ENCODE measurements around the gene LRRC45. TPM values are rescaled to one million over a fixed set of nuclear protein-coding genes. Genes with fewer than 3 reads are reported as not detected.

LRRC45 gene
- total and polyA plus RNA-seq, 3 experiments from 2014 or later, result 10.1 to 27.6 (median 26.8) TPM

- H3K27me3 Mint-ChIP-seq, result no peaks in the 10 kb centered on the region
- H3K27me3 ChIP-seq (ENCODE audit: insufficient read depth, low read length, poor library complexity, severe bottlenecking), result no peaks in the 10 kb centered on the region
- peak within 1 kb of the TSS; percentile 72 to 92 (median 83) for H3K4me3 Mint-ChIP-seq
- peak within 1 kb of the TSS; percentile 67 for H3K27ac ChIP-seq (ENCODE audit: low read depth, low read length)
- H3K9me3 ChIP-seq (ENCODE audit: low read length), result no peaks in the 10 kb centered on the region
- H3K9me3 Mint-ChIP-seq, result no peaks in the 10 kb centered on the region
- H3K36me3 Mint-ChIP-seq, result peaks cover 0 to 24% (median 0%) of the 10 kb centered on the region in 3 donors
- peaks cover 8 to 19% (median 11%) of the 10 kb centered on the region in 3 donors for H3K4me1 Mint-ChIP-seq
- peak within 1 kb of the TSS; percentile 64 for H3K4me3 ChIP-seq (ENCODE audit: low read length)
- no peaks in the 10 kb centered on the region for H3K36me3 ChIP-seq (ENCODE audit: insufficient read depth, low read length)
- ChIA-PET POLR2A (interaction anchor here (1.0 to 1.4 kb wide), 5 partner anchors 11 to 227 kb away, joined by 3 to 4 read pairs (median 3); partner anchors contain the start of genes DCXR, GPS1 and RFNG), CTCF (interaction anchor here (0.9 to 1.5 kb wide), 4 partner anchors 26 to 60 kb away, joined by 3 to 7 read pairs (median 4); partner anchors contain the start of gene DCXR)
- H3K27ac Mint-ChIP-seq, result peak within 1 kb of the TSS; percentile 78 to 93 (median 90)
- peaks cover 27% of the 10 kb centered on the region for H3K4me1 ChIP-seq (ENCODE audit: insufficient read depth, low read length)
- peak; percentile 54 to 75 (median 58) for DNase-seq
Measured at GRCh38 chr17:82065638-82066303, 42.7 kb downstream of the LRRC45 start, which contains the start of gene DUS1L. Gene DUS1L, minus strand, starts transcription at chr17:82065804. Its CDS starts 745 bp downstream, at chr17:82065059.

- H3K9me3 ChIP-seq (ENCODE audit: low read length), result no peaks in the 10 kb centered on the region
- peak overlapping the region in 1 of 7 donors; percentile 45 for H3K4me3 Mint-ChIP-seq
- H3K36me3 Mint-ChIP-seq, result peaks cover 0 to 1% (median 0%) of the 10 kb centered on the region in 3 donors
- no peaks in the 10 kb centered on the region for H3K9me3 Mint-ChIP-seq
- no peaks in the 10 kb centered on the region for H3K27me3 Mint-ChIP-seq
- no peak overlapping the region for H3K4me3 ChIP-seq (ENCODE audit: low read length)
- H3K4me1 Mint-ChIP-seq, result peaks cover 4 to 6% (median 6%) of the 10 kb centered on the region in 3 donors
- H3K27me3 ChIP-seq (ENCODE audit: insufficient read depth, low read length, poor library complexity, severe bottlenecking), result no peaks in the 10 kb centered on the region
- ChIA-PET POLR2A (no interaction called here), CTCF (no interaction called here)
- H3K4me1 ChIP-seq (ENCODE audit: insufficient read depth, low read length), result peaks cover 11% of the 10 kb centered on the region
- H3K27ac ChIP-seq (ENCODE audit: low read depth, low read length), result no peak overlapping the region
- no peaks in the 10 kb centered on the region for H3K36me3 ChIP-seq (ENCODE audit: insufficient read depth, low read length)
- DNase-seq, result no peak
- no peak overlapping the region for H3K27ac Mint-ChIP-seq
Measured at GRCh38 chr17:82070611-82071010, 47.5 kb downstream of the LRRC45 start.

GRCh38 chr17:82072827-82073226 is 49.7 kb downstream of the LRRC45 start:
- POLR2A ChIA-PET, result no interaction called here
- no peaks in the 10 kb centered on the region for H3K9me3 ChIP-seq (ENCODE audit: low read length)
- H3K9me3 Mint-ChIP-seq, result no peaks in the 10 kb centered on the region
- peak overlapping the region in 1 of 8 donors; percentile 30 for H3K27ac Mint-ChIP-seq
- no peaks in the 10 kb centered on the region for H3K36me3 ChIP-seq (ENCODE audit: insufficient read depth, low read length)
- peak overlapping the region in 1 of 7 donors; percentile 30 for H3K4me3 Mint-ChIP-seq
- H3K4me1 Mint-ChIP-seq, result no peaks in the 10 kb centered on the region
- CTCF ChIA-PET, result no interaction called here
- H3K27me3 ChIP-seq (ENCODE audit: insufficient read depth, low read length, poor library complexity, severe bottlenecking), result no peaks in the 10 kb centered on the region
- no peak overlapping the region for H3K27ac ChIP-seq (ENCODE audit: low read depth, low read length)
- H3K4me1 ChIP-seq (ENCODE audit: insufficient read depth, low read length), result no peaks in the 10 kb centered on the region
- H3K4me3 ChIP-seq (ENCODE audit: low read length), result no peak overlapping the region
- no peak for DNase-seq
- H3K36me3 Mint-ChIP-seq, result no peaks in the 10 kb centered on the region
- no peaks in the 10 kb centered on the region for H3K27me3 Mint-ChIP-seq

- POLR2A ChIA-PET, result no interaction called here
- CTCF ChIA-PET, result no interaction called here
- Histone ChIP-seq H3K4me1 (ENCODE audit: insufficient read depth, low read length) (no peaks in the 10 kb centered on the region), H3K36me3 (ENCODE audit: insufficient read depth, low read length) (no peaks in the 10 kb centered on the region), H3K27ac (ENCODE audit: low read depth, low read length) (no peak overlapping the region), H3K9me3 (ENCODE audit: low read length) (no peaks in the 10 kb centered on the region), H3K27me3 (ENCODE audit: insufficient read depth, low read length, poor library complexity, severe bottlenecking) (no peaks in the 10 kb centered on the region), H3K4me3 (ENCODE audit: low read length) (no peak overlapping the region)
- Mint-ChIP-seq H3K36me3 (peaks cover 0 to 3% (median 2%) of the 10 kb centered on the region in 3 donors), H3K27me3 (no peaks in the 10 kb centered on the region), H3K9me3 (no peaks in the 10 kb centered on the region), H3K4me3 (no peak overlapping the region), H3K27ac (no peak overlapping the region), H3K4me1 (no peaks in the 10 kb centered on the region)
- DNase-seq, result no peak
Measured at GRCh38 chr17:82073446-82073845, 50.3 kb downstream of the LRRC45 start.

GRCh38 chr17:82076018-82076784 is 53.1 kb downstream of the LRRC45 start:
- H3K4me3 Mint-ChIP-seq, result peak overlapping the region in 1 of 7 donors; percentile 66
- POLR2A ChIA-PET, result interaction anchor here (0.7 kb wide), 1 partner anchor 10 kb away, joined by 3 read pairs; no protein-coding TSS in a partner anchor
- no peaks in the 10 kb centered on the region for H3K9me3 Mint-ChIP-seq
- Histone ChIP-seq H3K4me1 (ENCODE audit: insufficient read depth, low read length) (no peaks in the 10 kb centered on the region), H3K27me3 (ENCODE audit: insufficient read depth, low read length, poor library complexity, severe bottlenecking) (no peaks in the 10 kb centered on the region), H3K27ac (ENCODE audit: low read depth, low read length) (no peak overlapping the region), H3K4me3 (ENCODE audit: low read length) (no peak overlapping the region), H3K36me3 (ENCODE audit: insufficient read depth, low read length) (peaks cover 5% of the 10 kb centered on the region), H3K9me3 (ENCODE audit: low read length) (no peaks in the 10 kb centered on the region)
- H3K36me3 Mint-ChIP-seq, result peaks cover 0 to 25% (median 2%) of the 10 kb centered on the region in 3 donors
- peak overlapping the region in 1 of 8 donors; percentile 74 for H3K27ac Mint-ChIP-seq
- no peaks in the 10 kb centered on the region for H3K27me3 Mint-ChIP-seq
- H3K4me1 Mint-ChIP-seq, result no peaks in the 10 kb centered on the region
- DNase-seq, result no peak
- CTCF ChIA-PET, result no interaction called here

GRCh38 chr17:82076785-82077591 is 53.9 kb downstream of the LRRC45 start:
- POLR2A ChIA-PET, result interaction anchor here (0.7 kb wide), 1 partner anchor 11 kb away, joined by 3 read pairs; no protein-coding TSS in a partner anchor
- Histone ChIP-seq H3K36me3 (ENCODE audit: insufficient read depth, low read length) (peaks cover 5% of the 10 kb centered on the region), H3K27me3 (ENCODE audit: insufficient read depth, low read length, poor library complexity, severe bottlenecking) (no peaks in the 10 kb centered on the region), H3K4me1 (ENCODE audit: insufficient read depth, low read length) (no peaks in the 10 kb centered on the region), H3K9me3 (ENCODE audit: low read length) (no peaks in the 10 kb centered on the region), H3K4me3 (ENCODE audit: low read length) (no peak overlapping the region), H3K27ac (ENCODE audit: low read depth, low read length) (no peak overlapping the region)
- no peaks in the 10 kb centered on the region for H3K27me3 Mint-ChIP-seq
- H3K9me3 Mint-ChIP-seq, result no peaks in the 10 kb centered on the region
- DNase-seq, result no peak
- H3K36me3 Mint-ChIP-seq, result peaks cover 0 to 30% (median 2%) of the 10 kb centered on the region in 3 donors
- CTCF ChIA-PET, result no interaction called here
- peak overlapping the region in 1 of 7 donors; percentile 61 for H3K4me3 Mint-ChIP-seq
- H3K27ac Mint-ChIP-seq, result no peak overlapping the region
- no peaks in the 10 kb centered on the region for H3K4me1 Mint-ChIP-seq

GRCh38 chr17:82077617-82078358 is 54.7 kb downstream of the LRRC45 start:
- no peaks in the 10 kb centered on the region for H3K27me3 ChIP-seq (ENCODE audit: insufficient read depth, low read length, poor library complexity, severe bottlenecking)
- H3K36me3 Mint-ChIP-seq, result peaks cover 0 to 37% (median 2%) of the 10 kb centered on the region in 3 donors
- H3K4me3 ChIP-seq (ENCODE audit: low read length), result no peak overlapping the region
- CTCF ChIA-PET, result no interaction called here
- POLR2A ChIA-PET, result no interaction called here
- no peak overlapping the region for H3K27ac ChIP-seq (ENCODE audit: low read depth, low read length)
- no peaks in the 10 kb centered on the region for H3K4me1 ChIP-seq (ENCODE audit: insufficient read depth, low read length)
- H3K27ac Mint-ChIP-seq, result peak overlapping the region in 1 of 8 donors; percentile 68
- no peaks in the 10 kb centered on the region for H3K27me3 Mint-ChIP-seq
- no peaks in the 10 kb centered on the region for H3K4me1 Mint-ChIP-seq
- peak overlapping the region in 1 of 7 donors; percentile 75 for H3K4me3 Mint-ChIP-seq
- peaks cover 5% of the 10 kb centered on the region for H3K36me3 ChIP-seq (ENCODE audit: insufficient read depth, low read length)
- H3K9me3 ChIP-seq (ENCODE audit: low read length), result no peaks in the 10 kb centered on the region
- H3K9me3 Mint-ChIP-seq, result no peaks in the 10 kb centered on the region
- DNase-seq, result no peak

All from CD8-positive, alpha-beta memory T cell (primary cell).